ENCODE measurements around the gene NPHP4. TPM values are rescaled to one million over a fixed set of nuclear protein-coding genes. Genes with fewer than 3 reads are reported as not detected.

NPHP4 gene
- total RNA-seq, 1 donor from 2014 or later = 8.2 TPM

- Histone ChIP-seq H3K9me3 (no peaks in the 10 kb centered on the region), H3K27me3 (no peaks in the 10 kb centered on the region), H3K36me3 (no peaks in the 10 kb centered on the region), H3K4me3 (no peak overlapping the region), H3K27ac (no peak overlapping the region), H3K4me1 (no peaks in the 10 kb centered on the region)
- TF ChIP-seq, protein P1, sequence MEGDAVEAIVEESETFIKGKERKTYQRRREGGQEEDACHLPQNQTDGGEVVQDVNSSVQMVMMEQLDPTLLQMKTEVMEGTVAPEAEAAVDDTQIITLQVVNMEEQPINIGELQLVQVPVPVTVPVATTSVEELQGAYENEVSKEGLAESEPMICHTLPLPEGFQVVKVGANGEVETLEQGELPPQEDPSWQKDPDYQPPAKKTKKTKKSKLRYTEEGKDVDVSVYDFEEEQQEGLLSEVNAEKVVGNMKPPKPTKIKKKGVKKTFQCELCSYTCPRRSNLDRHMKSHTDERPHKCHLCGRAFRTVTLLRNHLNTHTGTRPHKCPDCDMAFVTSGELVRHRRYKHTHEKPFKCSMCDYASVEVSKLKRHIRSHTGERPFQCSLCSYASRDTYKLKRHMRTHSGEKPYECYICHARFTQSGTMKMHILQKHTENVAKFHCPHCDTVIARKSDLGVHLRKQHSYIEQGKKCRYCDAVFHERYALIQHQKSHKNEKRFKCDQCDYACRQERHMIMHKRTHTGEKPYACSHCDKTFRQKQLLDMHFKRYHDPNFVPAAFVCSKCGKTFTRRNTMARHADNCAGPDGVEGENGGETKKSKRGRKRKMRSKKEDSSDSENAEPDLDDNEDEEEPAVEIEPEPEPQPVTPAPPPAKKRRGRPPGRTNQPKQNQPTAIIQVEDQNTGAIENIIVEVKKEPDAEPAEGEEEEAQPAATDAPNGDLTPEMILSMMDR (IDR thresholded peaks at IDR 0.05) = no peak
- intact Hi-C loops (cut with DNase I) = no loop called here
- no peak for DNase-seq (ENCODE audit: low spot score in 2 of 2)
Observed at GRCh38 chr1:5999711-6000443, 7.7 kb upstream of the NPHP4 start.

DNA sequence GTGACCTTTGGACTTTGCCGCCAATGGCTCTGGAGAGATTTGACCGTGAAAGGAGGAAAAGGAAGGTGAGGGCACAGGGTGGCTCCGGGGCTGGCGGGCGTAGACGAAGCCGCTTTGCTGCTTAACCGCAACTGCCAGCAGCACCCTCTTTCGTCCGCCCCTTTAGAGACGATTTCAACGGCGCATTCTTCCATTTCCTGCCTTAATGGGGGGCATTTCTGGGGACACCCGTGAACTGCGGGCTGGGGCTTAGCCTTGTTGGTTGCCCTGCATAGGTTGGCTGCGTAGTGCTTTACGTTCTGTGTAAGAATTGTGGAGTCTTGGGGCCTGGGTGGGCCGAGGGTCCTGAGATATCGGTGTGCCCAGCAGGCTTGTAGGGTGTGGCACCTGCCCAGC is 6.7 kb upstream of the NPHP4 start:
- no peak for DNase-seq (ENCODE audit: low spot score in 2 of 2)
- Histone ChIP-seq H3K9me3 (no peaks in the 10 kb centered on the region), H3K36me3 (no peaks in the 10 kb centered on the region), H3K4me3 (no peak overlapping the region), H3K27ac (no peak overlapping the region), H3K27me3 (no peaks in the 10 kb centered on the region), H3K4me1 (no peaks in the 10 kb centered on the region)
- intact Hi-C loops (cut with DNase I) = no loop called here
- TF ChIP-seq, protein P1 (IDR thresholded peaks at IDR 0.05) = no peak

DNA sequence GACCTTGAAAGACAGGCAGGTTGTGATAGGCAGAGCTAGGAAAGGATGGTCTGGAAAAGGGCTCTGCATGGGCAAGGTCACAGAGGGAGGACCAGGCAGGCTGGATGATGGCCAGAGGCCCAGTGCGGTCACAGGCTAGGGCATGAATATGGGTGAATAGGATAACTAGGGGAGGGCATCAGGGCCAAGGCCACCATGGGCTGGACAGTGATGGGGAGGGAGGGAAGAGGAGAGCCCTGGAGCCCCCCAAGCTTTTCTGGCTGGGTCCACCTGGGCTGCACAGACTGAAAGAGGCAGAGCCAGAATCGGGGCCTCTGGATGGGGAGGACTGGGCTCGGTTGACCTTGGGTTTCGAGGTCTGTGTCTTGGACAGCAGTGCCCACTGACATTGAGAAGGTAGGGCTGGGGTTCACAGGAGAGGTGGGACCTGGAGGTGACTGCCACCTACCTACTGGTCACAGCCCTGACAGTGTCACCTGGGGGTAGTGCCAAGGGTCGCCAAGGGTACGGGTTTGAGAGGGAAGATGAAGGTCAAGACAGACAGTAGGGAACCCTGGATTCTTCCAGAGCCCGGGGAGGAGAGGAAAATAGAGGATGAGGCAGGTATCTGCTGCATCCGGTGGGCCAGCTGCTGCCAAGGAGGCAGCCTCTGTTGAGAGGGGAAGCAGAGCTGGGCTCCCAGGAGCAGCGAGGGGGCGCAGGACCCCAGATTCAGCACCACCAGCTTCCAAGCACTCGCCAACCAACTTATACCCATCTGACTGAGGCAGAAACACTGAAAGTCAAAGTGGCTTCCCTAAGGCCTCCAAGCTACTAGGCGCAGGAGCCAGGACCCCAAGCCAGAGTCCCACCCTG is 6.1 kb upstream of the NPHP4 start:
- TF ChIP-seq, protein P1 (IDR thresholded peaks at IDR 0.05) = no peak
- Histone ChIP-seq H3K27ac (no peak overlapping the region), H3K4me3 (no peak overlapping the region), H3K27me3 (no peaks in the 10 kb centered on the region), H3K4me1 (peaks cover 0 to 3% of the 10 kb centered on the region in 2 donors), H3K9me3 (no peaks in the 10 kb centered on the region), H3K36me3 (no peaks in the 10 kb centered on the region)
- no peak for DNase-seq (ENCODE audit: low spot score in 2 of 2)
- intact Hi-C loops (cut with DNase I) = no loop called here

DNA sequence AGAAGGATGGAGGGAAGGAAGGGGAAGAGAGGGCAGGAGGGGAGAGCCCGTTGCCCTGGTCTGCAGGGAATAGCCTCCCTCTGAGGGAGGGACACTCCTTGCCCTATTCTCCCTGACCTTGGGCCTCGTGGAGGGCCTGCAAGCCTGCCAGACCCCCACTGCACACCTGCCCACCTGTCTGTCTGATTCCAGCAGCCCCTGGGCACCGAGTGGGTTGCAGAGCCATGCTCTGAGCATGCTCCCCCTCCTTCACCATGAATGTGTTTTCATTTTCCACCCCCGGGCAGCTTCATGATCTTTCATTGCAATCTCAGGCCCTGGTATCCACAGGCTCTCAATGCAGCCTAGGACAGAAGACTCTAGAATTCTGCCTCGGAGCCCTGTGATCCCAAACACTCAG is 5.1 kb upstream of the NPHP4 start:
- peaks cover 0 to 7% of the 10 kb centered on the region in 2 donors for H3K4me1 ChIP-seq
- no peak overlapping the region for H3K27ac ChIP-seq
- no peaks in the 10 kb centered on the region for H3K27me3 ChIP-seq
- no peak overlapping the region for H3K4me3 ChIP-seq
- intact Hi-C loops (cut with DNase I) = no loop called here
- TF ChIP-seq, protein P1 (IDR thresholded peaks at IDR 0.05) = no peak
- H3K36me3 ChIP-seq = no peaks in the 10 kb centered on the region
- no peak for DNase-seq (ENCODE audit: low spot score in 2 of 2)
- no peaks in the 10 kb centered on the region for H3K9me3 ChIP-seq

DNA sequence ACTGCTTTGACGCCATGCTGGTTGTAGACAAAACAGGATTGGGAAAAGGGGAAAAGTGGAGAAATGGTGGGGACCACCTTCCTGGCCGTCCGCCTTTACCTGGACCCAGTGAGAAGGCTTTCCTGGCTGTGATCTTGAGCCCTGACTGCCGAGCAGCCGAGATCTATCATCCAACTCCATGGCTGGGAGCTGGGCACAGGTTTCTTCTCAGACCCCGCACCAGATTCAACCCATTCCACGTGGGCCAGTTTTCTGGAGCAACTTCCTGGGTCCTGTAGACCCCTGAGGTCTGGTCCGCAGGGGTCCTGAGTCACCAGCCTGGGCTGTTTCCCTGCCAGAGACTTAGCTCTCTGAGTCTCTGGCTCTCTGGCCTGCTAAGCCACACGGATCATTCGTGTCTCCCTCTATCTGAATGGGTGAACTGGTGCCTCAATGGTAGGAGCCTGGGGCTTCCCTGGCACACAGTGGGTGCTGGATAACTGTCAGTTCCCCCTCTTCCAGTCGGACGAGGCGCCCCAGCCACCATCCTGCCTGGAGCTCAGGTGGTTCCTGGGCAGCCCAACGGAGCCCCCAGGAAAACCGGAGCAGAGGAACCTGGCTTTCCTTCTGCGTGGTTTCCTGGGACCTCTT is 4.5 kb upstream of the NPHP4 start:
- H3K4me3 ChIP-seq = no peak overlapping the region

More for the DNA sequence above, 4.5 kb upstream of the NPHP4 start:
- H3K36me3 ChIP-seq = no peaks in the 10 kb centered on the region
- intact Hi-C loops (cut with DNase I) = no loop called here
- H3K9me3 ChIP-seq = no peaks in the 10 kb centered on the region
- no peak for DNase-seq (ENCODE audit: low spot score in 2 of 2)
- peaks cover 0 to 7% of the 10 kb centered on the region in 2 donors for H3K4me1 ChIP-seq
- TF ChIP-seq, protein P1 (IDR thresholded peaks at IDR 0.05) = no peak
- H3K27ac ChIP-seq = no peak overlapping the region
- H3K27me3 ChIP-seq = no peaks in the 10 kb centered on the region
